LNCAP (cell line): ENCODE results near the gene FXYD2.

Experiments used
- CTCF ChIP-seq: fragments of 450-650 bp; IDR thresholded peaks from 2 replicates; pipeline ENCODE4 v1.5.1; 2017; ENCODE audit warnings: mild to moderate bottlenecking

The FXYD2 gene

GRCh38 chr11:117852309-117852708 is 27.8 kb upstream of the FXYD2 start:
- TF ChIP-seq CTCF, result no peak

- no peak for TF ChIP-seq CTCF
These were observed 27.3 kb upstream of the FXYD2 start for GRCh38 chr11:117851852-117852251.

GRCh38 chr11:117851106-117851505 is 26.6 kb upstream of the FXYD2 start:
- TF ChIP-seq CTCF, result no peak

GRCh38 chr11:117849781-117850414 is 25.4 kb upstream of the FXYD2 start:
- TF ChIP-seq CTCF, result no peak

GRCh38 chr11:117843666-117844484 is 19.3 kb upstream of the FXYD2 start:
- TF ChIP-seq CTCF, result peak; percentile 97

- no peak for TF ChIP-seq CTCF
These were observed 17.8 kb upstream of the FXYD2 start for GRCh38 chr11:117842131-117842941.

- no peak for TF ChIP-seq CTCF
These were observed 17.0 kb upstream of the FXYD2 start for GRCh38 chr11:117841551-117842031.
